GM23338 (cell line): ENCODE measurements around the gene WDR70. TPM values are rescaled to one million over a fixed set of nuclear protein-coding genes. Genes with fewer than 3 reads are reported as not detected.

ENCODE experiments used
- ATAC-seq: fragments of 200-7000 bp; cut with Tn5 transposase; 3 replicates; pipeline ENCODE4 v1.9.1; 2020
- DNase-seq: peaks from one replicate; pipeline ENCODE4 v3.0.0-alpha.2; 2015; ENCODE audit warnings: low spot score
- H2AFZ ChIP-seq: fragments of 200-600 bp; sonication (generic); 2 replicates; pipeline ENCODE4 v1.8.0; 2016; ENCODE audit warnings: antibody characterized with exemption, mild to moderate bottlenecking, moderate library complexity
- H3F3A ChIP-seq: fragments of 200-600 bp; sonication (generic); replicated peaks from 2 replicates; pipeline ENCODE4 v1.8.0; 2017; ENCODE audit warnings: antibody characterized with exemption, mixed run types, low read depth
- H3K27ac ChIP-seq: fragments of 200-600 bp; sonication (generic); 2 replicates; pipeline ENCODE4 v1.6.1; 2016; ENCODE audit warnings: low read depth
- H3K27me3 ChIP-seq: fragments of 200-600 bp; sonication (generic); 2 replicates; pipeline ENCODE4 v1.8.0; 2016; ENCODE audit warnings: mild to moderate bottlenecking, mixed run types, moderate library complexity; ENCODE audit not compliant: insufficient read depth
- H3K36me3 ChIP-seq: fragments of 200-600 bp; sonication (generic); 2 replicates; pipeline ENCODE4 v1.8.0; 2016; ENCODE audit warnings: mild to moderate bottlenecking; ENCODE audit not compliant: insufficient read depth
- H3K4me1 ChIP-seq: fragments of 200-600 bp; sonication (generic); 2 replicates; pipeline ENCODE4 v1.8.0; 2016; ENCODE audit warnings: mild to moderate bottlenecking, moderate library complexity; ENCODE audit not compliant: insufficient read depth
- H3K4me2 ChIP-seq: fragments of 200-600 bp; sonication (generic); 2 replicates; pipeline ENCODE4 v1.7.1; 2017; ENCODE audit warnings: mixed run types
- H3K4me3 ChIP-seq: fragments of 200-600 bp; sonication (generic); 2 replicates; pipeline ENCODE4 v1.6.1; 2016; ENCODE audit warnings: mixed run types
- H3K79me2 ChIP-seq: fragments of 200-600 bp; sonication (generic); replicated peaks from 2 replicates; pipeline ENCODE4 v1.8.0; 2017; ENCODE audit warnings: mild to moderate bottlenecking; ENCODE audit not compliant: insufficient read depth
- H3K9me2 ChIP-seq: fragments of 200-600 bp; sonication (generic); 2 replicates; pipeline ENCODE4 v1.8.0; 2017; ENCODE audit not compliant: insufficient read depth
- H4K20me1 ChIP-seq: fragments of 200-600 bp; sonication (generic); replicated peaks from 2 replicates; pipeline ENCODE4 v1.8.0; 2017; ENCODE audit warnings: mild to moderate bottlenecking; ENCODE audit not compliant: insufficient read depth
- H3K27ac Mint-ChIP-seq: 2 replicates; pipeline ENCODE4 v1.8.0; 2020; ENCODE audit warnings: inconsistent platforms, mild to moderate bottlenecking, moderate library complexity, mixed read lengths
- H3K27me3 Mint-ChIP-seq: 3 replicates; pipeline ENCODE4 v1.8.0; 2022; ENCODE audit warnings: low read depth, mild to moderate bottlenecking, moderate library complexity, mixed read lengths, inconsistent platforms; ENCODE audit not compliant: insufficient read depth, poor library complexity
- H3K36me3 Mint-ChIP-seq: 3 replicates; pipeline ENCODE4 v1.8.0; 2021; ENCODE audit warnings: low read depth, mild to moderate bottlenecking, inconsistent platforms, moderate library complexity, mixed read lengths
- H3K4me1 Mint-ChIP-seq: 3 replicates; pipeline ENCODE4 v1.8.0; 2020; ENCODE audit warnings: mild to moderate bottlenecking, inconsistent platforms, mixed read lengths
- H3K4me3 Mint-ChIP-seq: 3 replicates; pipeline ENCODE4 v1.8.0; 2021; ENCODE audit warnings: moderate library complexity, mild to moderate bottlenecking, inconsistent platforms, mixed read lengths
- H3K9me3 Mint-ChIP-seq: 3 replicates; pipeline ENCODE4 v1.8.0; 2020; ENCODE audit warnings: moderate library complexity, mild to moderate bottlenecking, inconsistent platforms, mixed read lengths
- CREB1 ChIP-seq: fragments of 250-450 bp; sonication (Bioruptor Pico); IDR thresholded peaks from 2 replicates; pipeline ENCODE4 v1.5.0; 2020; ENCODE audit warnings: low read depth, mild to moderate bottlenecking, moderate library complexity
- ETS1 ChIP-seq: IDR thresholded peaks from 2 replicates; pipeline ENCODE4 v1.6.1; 2016; ENCODE audit warnings: antibody characterized with exemption
- EZH2 ChIP-seq: fragments of 200-600 bp; sonication (generic); IDR thresholded peaks from one replicate; pipeline ENCODE4 v1.8.0; 2017; ENCODE audit warnings: antibody characterized with exemption, mild to moderate bottlenecking, low read depth; ENCODE audit not compliant: unreplicated experiment
- EZH2phosphoT487 ChIP-seq: fragments of 200-600 bp; sonication (generic); IDR thresholded peaks from one replicate; pipeline ENCODE4 v1.8.1; 2018; ENCODE audit warnings: antibody characterized with exemption; ENCODE audit not compliant: unreplicated experiment
- JUNB ChIP-seq: IDR thresholded peaks from one replicate; pipeline ENCODE4 v1.6.1; 2016; ENCODE audit warnings: antibody characterized with exemption; ENCODE audit not compliant: unreplicated experiment
- NANOG ChIP-seq: IDR thresholded peaks from 2 replicates; pipeline ENCODE4 v1.6.1; 2016; ENCODE audit warnings: antibody characterized with exemption, borderline replicate concordance
- POLR2AphosphoS5 ChIP-seq: IDR thresholded peaks from 2 replicates; pipeline ENCODE4 v1.6.1; 2016; ENCODE audit warnings: antibody characterized with exemption, low read depth
- REST ChIP-seq: IDR thresholded peaks from one replicate; pipeline ENCODE4 v1.6.1; 2018; ENCODE audit warnings: antibody characterized with exemption; ENCODE audit not compliant: unreplicated experiment
- STAT1 ChIP-seq: IDR thresholded peaks from one replicate; pipeline ENCODE4 v1.6.1; 2016; ENCODE audit warnings: antibody characterized with exemption; ENCODE audit not compliant: unreplicated experiment
- ZNF331 ChIP-seq: fragments of 250-450 bp; sonication (Bioruptor Pico); IDR thresholded peaks from 2 replicates; pipeline ENCODE4 v1.5.0; 2020; ENCODE audit warnings: low read depth, mild to moderate bottlenecking, moderate library complexity
- ZNF462 ChIP-seq: fragments of 250-450 bp; sonication (Bioruptor Pico); IDR thresholded peaks from 2 replicates; pipeline ENCODE4 v1.5.0; 2020; ENCODE audit warnings: mild to moderate bottlenecking, moderate library complexity
- polyA plus RNA-seq: library from polyadenylated mRNA; unstranded; fragments of >200 nt; fragmentation: Nextera tagmentation; extraction: Ambion mirVana; gene quantifications from 2 replicates; pipeline ENCODE4 v1.2.1, GENCODE V29; 2016
- total RNA-seq: library from RNA; depleted of rRNA; stranded (reverse); fragments of >200 nt; shearing (Covaris generic); gene quantifications from 2 replicates; pipeline ENCODE4 v1.2.3, GENCODE V29; 2014

Gene WDR70
- total and polyA plus RNA-seq, 2 experiments from 2014 or later = 34.9 to 86.7 TPM

- H3K79me2 ChIP-seq = peaks cover 13% of the 10 kb centered on the region
- TF ChIP-seq REST (no peak), ZNF331 (CRISPR knock-in tag) (no peak), EZH2phosphoT487 (no peak), EZH2 (no peak)
- peaks cover 13% of the 10 kb centered on the region for H4K20me1 ChIP-seq
- no peak overlapping the region for H3K4me3 ChIP-seq
- no peak overlapping the region for H3K27ac ChIP-seq
- H3K27me3 Mint-ChIP-seq = no peaks in the 10 kb centered on the region
- H3K27ac Mint-ChIP-seq = no peak overlapping the region
- no peaks in the 10 kb centered on the region for H3K9me3 Mint-ChIP-seq
- H3F3A ChIP-seq = no peaks in the 10 kb centered on the region; the same call in 1 of the 2 replicates
- DNase-seq (no peak), ATAC-seq (no peak)
- H3K9me2 ChIP-seq = no peaks in the 10 kb centered on the region
- no peaks in the 10 kb centered on the region for H3K4me1 Mint-ChIP-seq
- H3K4me3 Mint-ChIP-seq = no peak overlapping the region
- H3K4me1 ChIP-seq = no peaks in the 10 kb centered on the region
- H3K36me3 ChIP-seq = peaks cover 51% of the 10 kb centered on the region
- H3K36me3 Mint-ChIP-seq = peaks cover 49% of the 10 kb centered on the region
- no peak overlapping the region for H2AFZ ChIP-seq
- no peaks in the 10 kb centered on the region for H3K27me3 ChIP-seq
- H3K4me2 ChIP-seq = no peak overlapping the region
Observed at GRCh38 chr5:37355161-37355560, 24.0 kb upstream of the WDR70 start.

- Histone ChIP-seq H3F3A (no peaks in the 10 kb centered on the region), H3K27ac (peak overlapping the region; percentile 84), H3K36me3 (no peaks in the 10 kb centered on the region), H3K4me1 (peaks cover 10% of the 10 kb centered on the region), H3K79me2 (peaks cover 52% of the 10 kb centered on the region), H4K20me1 (peaks cover 20% of the 10 kb centered on the region), H3K27me3 (no peaks in the 10 kb centered on the region), H3K4me2 (peak overlapping the region; percentile 95), H3K4me3 (peak overlapping the region; percentile 98), H2AFZ (peak overlapping the region; percentile 38), H3K9me2 (no peaks in the 10 kb centered on the region)
- peak; percentile 61 for ATAC-seq
- H3K9me3 Mint-ChIP-seq = no peaks in the 10 kb centered on the region; the same call in 2 of the 3 replicates
- DNase-seq = no peak
- H3K4me3 Mint-ChIP-seq = peak overlapping the region; percentile 99
- peak overlapping the region; percentile 99 for H3K27ac Mint-ChIP-seq
- peaks cover 6% of the 10 kb centered on the region for H3K27me3 Mint-ChIP-seq
- H3K36me3 Mint-ChIP-seq = peaks cover 9% of the 10 kb centered on the region; the same call in 2 of the 3 replicates
- peaks cover 14% of the 10 kb centered on the region for H3K4me1 Mint-ChIP-seq
- TF ChIP-seq ETS1 (no peak), CREB1 (CRISPR knock-in tag) (no peak), EZH2 (no peak), STAT1 (no peak), ZNF331 (CRISPR knock-in tag) (no peak), NANOG (no peak), POLR2AphosphoS5 (no peak), JUNB (no peak), ZNF462 (CRISPR knock-in tag) (no peak)
Observed at GRCh38 chr5:37370550-37370863, 8.6 kb upstream of the WDR70 start.
